Epithelial cell of alveolus of lung (primary cell): ENCODE data around the gene ZNF28. TPM values are rescaled to one million over a fixed set of nuclear protein-coding genes. Genes with fewer than 3 reads are reported as not detected.

Experiments used
- total RNA-seq: library from RNA; depleted of rRNA; stranded (reverse); fragments of >200 nt; gene quantifications from 2 replicates; pipeline ENCODE4 v1.2.1, GENCODE V29; 2015

Gene ZNF28
- total RNA-seq = 6.5 and 7.0 TPM in 2 replicates

GRCh38 chr19:52821204-52821960, at the start of gene ZNF28:
ZNF28 (minus strand) TSS chr19:52821633; CDS start chr19:52817958, 3,675 bp downstream.

DNA sequence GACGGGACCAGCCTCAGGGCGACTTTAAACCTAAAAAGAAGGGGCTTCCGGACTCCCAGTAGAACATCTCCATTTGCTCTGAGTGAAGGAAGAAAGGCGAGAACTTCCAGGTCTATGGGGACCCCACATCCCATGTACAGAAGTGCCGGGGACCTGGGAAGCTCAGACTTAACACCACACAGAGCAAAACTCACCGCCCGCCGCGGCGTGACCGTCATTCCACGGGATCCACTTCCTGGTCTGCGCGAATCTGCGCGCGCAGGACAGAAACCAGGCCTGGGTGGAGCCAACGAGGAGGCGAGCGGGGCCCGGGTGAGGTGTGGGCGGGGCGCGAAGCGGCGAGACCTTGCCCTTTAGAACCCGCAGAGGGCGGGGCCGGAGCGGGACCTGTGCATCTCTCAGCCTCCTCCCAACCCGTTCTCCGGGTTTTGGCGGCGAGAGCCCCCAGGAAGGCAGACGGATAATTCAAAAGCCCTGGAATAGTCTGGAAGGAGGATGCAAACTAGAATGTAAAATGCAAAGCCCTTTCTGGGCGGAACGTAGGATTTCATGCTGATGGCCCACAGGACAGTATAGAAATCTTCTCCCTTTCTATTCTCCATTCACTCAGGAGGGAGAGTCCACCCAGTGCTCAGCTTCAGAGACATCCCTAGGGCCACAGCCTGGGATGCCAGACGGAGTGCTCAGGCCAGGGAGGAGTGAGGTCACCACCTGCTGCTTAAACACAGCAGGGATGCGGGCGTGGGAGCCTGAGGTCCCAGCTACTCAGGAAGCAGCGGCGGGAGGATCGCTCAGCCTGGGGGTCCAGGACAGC, 36.2 kb upstream of the ZNF28 start, which contains the start of gene ZNF468:
Gene ZNF468, minus strand, starts transcription at position 242 of the 814 bp plus-strand sequence. CDS start 3,347 bp downstream, outside the sequence.

GRCh38 chr19:52786464-52787354, 34.7 kb downstream of the ZNF28 start, which contains the start of gene ZNF600:
ZNF600 (minus strand) TSS chr19:52786791; CDS start chr19:52778888, 7,903 bp downstream.

Other genes starting within 250 kb of the ZNF28 start
- 10.7 and 22.2 TPM in 2 replicates for gene ZNF83, start 183.3 kb downstream of the ZNF28 start, total RNA-seq
- gene ZNF611, start 86.6 kb downstream of the ZNF28 start, total RNA-seq = 4.9 and 11.7 TPM in 2 replicates
- 1.0 and 3.1 TPM in 2 replicates for gene ZNF600, start 34.8 kb downstream of the ZNF28 start, total RNA-seq
- gene ZNF468, start 36.0 kb upstream of the ZNF28 start, total RNA-seq = 7.9 and 8.1 TPM in 2 replicates
- 2.8 and 4.7 TPM in 2 replicates for gene ZNF320, start 76.0 kb upstream of the ZNF28 start, total RNA-seq
- 2.2 and 2.7 TPM in 2 replicates for gene ZNF888, start 101.8 kb upstream of the ZNF28 start, total RNA-seq
- 6.3 and 6.5 TPM in 2 replicates for gene ZNF816, start 141.2 kb upstream of the ZNF28 start, total RNA-seq
- gene ERVV-1, start 192.3 kb upstream of the ZNF28 start, total RNA-seq = not detected in 2 replicates
- gene ERVV-2, start 223.1 kb upstream of the ZNF28 start, total RNA-seq = not detected in 2 replicates